ENCODE data around the gene ILDR2. TPM values are rescaled to one million over a fixed set of nuclear protein-coding genes. Genes with fewer than 3 reads are reported as not detected.

Gene ILDR2
- total RNA-seq, 4 donors from 2014 or later: 1.1 to 5.4 (median 1.7) TPM

DNA sequence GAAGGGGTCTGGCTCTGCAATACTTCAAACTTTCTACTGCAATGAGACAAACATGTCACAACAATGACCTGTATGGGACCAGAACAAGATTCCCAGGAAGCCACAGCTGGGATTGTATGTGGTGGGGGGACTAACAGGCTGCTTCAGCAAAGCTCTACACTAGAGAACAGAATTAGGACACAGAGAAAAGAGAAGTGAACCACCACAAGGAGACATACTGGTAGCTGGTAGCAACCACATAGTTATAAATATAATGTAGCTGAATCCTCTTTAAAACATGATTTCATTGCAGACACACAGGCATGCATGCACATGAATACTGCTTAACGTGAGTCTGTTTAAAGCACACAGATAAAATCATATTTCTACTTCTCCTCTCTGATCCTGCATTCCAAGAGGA lies 3.5 kb upstream of the ILDR2 start:
- peaks cover 3 to 14% (median 9%) of the 10 kb centered on the region in 4 donors for H3K4me1 ChIP-seq
- H3K27ac ChIP-seq: no peak overlapping the region
- intact Hi-C loops (cut with DNase I; ENCODE audit: low total_unique reads): no loop called here
- no peaks in the 10 kb centered on the region for H3K9me3 ChIP-seq
- in situ Hi-C loops (cut with MboI; ENCODE audit: low pct_ligation_motif_present in 1 of 4, low pct_unique_long_range_greater_than_20kb in 1 of 4, low sequenced_read_pairs in 3 of 4): no loop called here
- peaks cover 14% of the 10 kb centered on the region for H3K27me3 ChIP-seq
- 47 to 50% methylated on average over 1 of the region's 1 CpG for WGBS, 2 donors (ENCODE audit: low coverage in 1 of 2)
- H3K4me3 ChIP-seq: no peak overlapping the region
- TF ChIP-seq, protein P1, sequence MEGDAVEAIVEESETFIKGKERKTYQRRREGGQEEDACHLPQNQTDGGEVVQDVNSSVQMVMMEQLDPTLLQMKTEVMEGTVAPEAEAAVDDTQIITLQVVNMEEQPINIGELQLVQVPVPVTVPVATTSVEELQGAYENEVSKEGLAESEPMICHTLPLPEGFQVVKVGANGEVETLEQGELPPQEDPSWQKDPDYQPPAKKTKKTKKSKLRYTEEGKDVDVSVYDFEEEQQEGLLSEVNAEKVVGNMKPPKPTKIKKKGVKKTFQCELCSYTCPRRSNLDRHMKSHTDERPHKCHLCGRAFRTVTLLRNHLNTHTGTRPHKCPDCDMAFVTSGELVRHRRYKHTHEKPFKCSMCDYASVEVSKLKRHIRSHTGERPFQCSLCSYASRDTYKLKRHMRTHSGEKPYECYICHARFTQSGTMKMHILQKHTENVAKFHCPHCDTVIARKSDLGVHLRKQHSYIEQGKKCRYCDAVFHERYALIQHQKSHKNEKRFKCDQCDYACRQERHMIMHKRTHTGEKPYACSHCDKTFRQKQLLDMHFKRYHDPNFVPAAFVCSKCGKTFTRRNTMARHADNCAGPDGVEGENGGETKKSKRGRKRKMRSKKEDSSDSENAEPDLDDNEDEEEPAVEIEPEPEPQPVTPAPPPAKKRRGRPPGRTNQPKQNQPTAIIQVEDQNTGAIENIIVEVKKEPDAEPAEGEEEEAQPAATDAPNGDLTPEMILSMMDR (IDR thresholded peaks at IDR 0.05): no peak
- TF ChIP-seq POLR2AphosphoS5 (IDR thresholded peaks at IDR 0.05) (no peak), EP300 (IDR thresholded peaks at IDR 0.05; ENCODE audit: low read depth) (no peak), POLR2A (IDR thresholded peaks at IDR 0.05) (no peak)
- H3K36me3 ChIP-seq: no peaks in the 10 kb centered on the region
- no peak for DNase-seq

DNA sequence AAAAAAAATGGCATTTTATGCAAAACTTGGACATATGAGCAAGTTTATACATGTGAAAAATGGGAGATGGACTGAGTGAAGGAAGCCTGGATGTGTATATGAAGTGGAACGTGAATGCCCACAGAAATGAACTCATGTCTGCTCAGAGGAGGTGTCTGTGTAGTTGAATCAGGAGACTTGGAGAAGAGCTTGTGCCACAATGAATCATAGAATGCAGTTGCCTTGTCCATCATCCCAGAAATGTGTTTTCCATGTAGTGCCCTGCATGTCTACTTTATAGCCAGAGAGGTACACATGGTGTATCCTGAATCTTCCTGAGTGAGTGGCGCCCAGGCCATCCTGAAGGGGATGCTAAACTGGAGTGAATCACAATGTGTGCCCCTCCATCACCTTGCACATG lies 2.6 kb upstream of the ILDR2 start:
- TF ChIP-seq POLR2AphosphoS5 (IDR thresholded peaks at IDR 0.05): no peak
- TF ChIP-seq, protein P1 (IDR thresholded peaks at IDR 0.05): no peak
- TF ChIP-seq POLR2A (IDR thresholded peaks at IDR 0.05): no peak
- no peak for TF ChIP-seq EP300 (IDR thresholded peaks at IDR 0.05; ENCODE audit: low read depth)
- DNase-seq: no peak
- Histone ChIP-seq H3K4me1 (peaks cover 3 to 14% (median 9%) of the 10 kb centered on the region in 4 donors), H3K9me3 (no peaks in the 10 kb centered on the region), H3K4me3 (no peak overlapping the region), H3K27ac (no peak overlapping the region), H3K27me3 (peaks cover 21% of the 10 kb centered on the region), H3K36me3 (no peaks in the 10 kb centered on the region)
- in situ Hi-C loops (cut with MboI; ENCODE audit: low pct_ligation_motif_present in 1 of 4, low pct_unique_long_range_greater_than_20kb in 1 of 4, low sequenced_read_pairs in 3 of 4): no loop called here
- intact Hi-C loops (cut with DNase I; ENCODE audit: low total_unique reads): no loop called here
- 83 to 89% methylated on average over 2 of the region's 2 CpGs for WGBS, 2 donors (ENCODE audit: low coverage in 1 of 2)

DNA sequence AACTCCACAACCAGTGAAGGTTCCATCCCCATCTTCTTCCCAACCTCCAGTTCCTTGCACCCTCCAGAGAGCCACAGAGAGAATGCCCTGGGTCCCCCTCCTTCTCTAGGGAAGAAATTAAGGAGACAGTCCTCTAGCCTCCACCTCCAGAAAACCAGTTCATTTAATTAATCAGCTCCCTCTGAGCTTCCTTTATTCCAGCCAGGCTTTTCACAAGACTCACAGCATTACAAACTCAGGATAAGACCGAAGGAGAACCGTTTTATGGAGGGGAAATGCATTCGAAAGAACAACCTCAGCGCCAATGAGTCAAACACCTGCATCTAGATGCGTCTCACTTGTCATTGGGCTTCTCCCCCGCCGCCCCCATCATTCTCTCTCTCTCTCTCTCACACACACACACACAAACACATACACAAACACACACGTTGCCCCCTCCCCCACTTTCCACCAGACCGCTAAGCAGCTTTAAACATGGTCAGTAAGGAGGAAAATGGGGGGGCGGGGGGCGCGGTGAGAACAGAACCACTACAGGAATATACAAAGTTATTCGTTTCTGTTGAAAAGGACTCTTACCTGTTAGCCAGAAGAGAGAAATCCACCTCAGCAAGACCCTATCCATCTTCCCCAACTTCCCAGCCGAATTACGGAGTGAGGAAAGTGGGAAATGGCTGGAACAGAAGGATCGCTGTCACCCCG lies 544 bp downstream of the ILDR2 start:
- Histone ChIP-seq H3K4me3 (peak overlapping the region; percentile 13 to 61 (median 38)), H3K27me3 (peaks cover 44% of the 10 kb centered on the region), H3K36me3 (no peaks in the 10 kb centered on the region), H3K9me3 (no peaks in the 10 kb centered on the region), H3K27ac (peak overlapping the region in 1 of 4 donors; percentile 10), H3K4me1 (peaks cover 3 to 14% (median 9%) of the 10 kb centered on the region in 4 donors)
- TF ChIP-seq, protein P1 (IDR thresholded peaks at IDR 0.05): no peak
- no peak for DNase-seq
- intact Hi-C loops (cut with DNase I; ENCODE audit: low total_unique reads): no loop called here
- in situ Hi-C loops (cut with MboI; ENCODE audit: low pct_ligation_motif_present in 1 of 4, low pct_unique_long_range_greater_than_20kb in 1 of 4, low sequenced_read_pairs in 3 of 4): no loop called here
- WGBS, 2 donors (ENCODE audit: low coverage in 1 of 2): 0 to 1% methylated on average over 4 to 17 of the region's 17 CpGs

DNA sequence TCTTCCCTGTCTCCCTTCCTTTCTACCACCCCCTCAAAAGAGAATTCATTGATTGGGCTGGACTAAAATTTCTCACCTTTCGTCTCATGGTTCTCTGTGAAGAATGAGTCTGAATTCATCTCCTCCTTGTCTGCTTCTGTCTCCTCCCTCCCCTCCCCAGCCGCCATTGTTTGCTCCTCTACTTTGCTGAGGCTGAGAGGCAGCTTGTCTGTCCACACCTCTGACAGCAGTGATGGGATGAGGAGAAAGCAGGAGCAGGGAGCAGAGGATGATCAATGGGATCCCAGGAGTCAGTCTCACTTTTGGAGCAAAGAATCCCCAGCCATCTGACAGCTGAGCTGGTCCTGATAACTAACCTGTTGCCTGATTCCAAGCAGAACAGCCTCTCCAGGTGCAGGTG lies 2.5 kb downstream of the ILDR2 start:
- in situ Hi-C loops (cut with MboI; ENCODE audit: low pct_ligation_motif_present in 1 of 4, low pct_unique_long_range_greater_than_20kb in 1 of 4, low sequenced_read_pairs in 3 of 4) (no loop called here), intact Hi-C loops (cut with DNase I; ENCODE audit: low total_unique reads) (no loop called here)
- H3K36me3 ChIP-seq: no peaks in the 10 kb centered on the region
- peaks cover 49% of the 10 kb centered on the region for H3K27me3 ChIP-seq
- TF ChIP-seq EP300 (IDR thresholded peaks at IDR 0.05; ENCODE audit: low read depth) (no peak), POLR2A (IDR thresholded peaks at IDR 0.05) (no peak), POLR2AphosphoS5 (IDR thresholded peaks at IDR 0.05) (no peak)
- TF ChIP-seq, protein P1 (IDR thresholded peaks at IDR 0.05): no peak
- no peak overlapping the region for H3K27ac ChIP-seq
- no peak for DNase-seq
- WGBS, 2 donors (ENCODE audit: low coverage in 1 of 2): 53% methylated on average over 2 of the region's 2 CpGs; no CpG with 5 or more reads in 1 of the 2 donors
- no peak overlapping the region for H3K4me3 ChIP-seq
- H3K9me3 ChIP-seq: no peaks in the 10 kb centered on the region
- peaks cover 3 to 14% (median 9%) of the 10 kb centered on the region in 4 donors for H3K4me1 ChIP-seq

Measured in transverse colon (tissue), 4 donors.